Erythroblast (primary cell): Measurements from ENCODE around the gene PES1.

Experiments
- GATA1 ChIP-seq: IDR thresholded peaks from 2 replicates; pipeline ENCODE4 v1.6.1; 2011; ENCODE audit warnings: low read depth, mild to moderate bottlenecking, control low read depth, low read length, moderate library complexity
- POLR2A ChIP-seq: IDR thresholded peaks from 2 replicates; pipeline ENCODE4 v1.6.1; 2011; ENCODE audit warnings: mild to moderate bottlenecking, low read length

DNA sequence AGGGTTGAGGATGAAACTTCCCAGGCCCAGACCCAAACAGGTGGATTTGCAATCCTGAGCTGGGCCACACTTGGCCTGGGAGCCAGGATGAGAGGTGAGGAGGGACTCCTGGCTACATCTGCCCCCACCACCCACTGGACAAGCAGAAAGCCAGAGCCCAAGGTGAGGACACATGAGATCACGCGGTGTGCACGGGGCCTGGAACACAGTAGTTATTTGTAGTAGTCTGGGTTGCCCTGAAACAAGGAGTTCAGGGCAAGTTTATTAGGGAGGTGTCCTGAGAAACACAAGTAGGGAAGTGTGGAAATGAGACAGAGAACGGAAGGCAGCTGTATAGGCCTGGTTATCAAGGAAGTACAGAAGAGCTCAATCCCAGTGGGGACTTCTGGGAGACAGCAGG is 44.5 kb downstream of the PES1 start:
- TF ChIP-seq POLR2A (no peak), GATA1 (no peak)
